Loucy (cell line): ENCODE data around the gene ITGB8.

ENCODE experiments used
- H2AFZ ChIP-seq: fragments of 200-600 bp; sonication (generic); 2 replicates; pipeline ENCODE4 v1.6.0; 2016; ENCODE audit warnings: antibody characterized with exemption, mild to moderate bottlenecking, low read length, moderate library complexity
- H3F3A ChIP-seq: fragments of 200-600 bp; 2 replicates; pipeline ENCODE4 v1.6.0; 2016; ENCODE audit warnings: antibody characterized with exemption, low read depth, mild to moderate bottlenecking
- H3K27me3 ChIP-seq: fragments of 200-600 bp; sonication (generic); 2 replicates; pipeline ENCODE4 v1.6.1; 2014; ENCODE audit warnings: low read length, mild to moderate bottlenecking; ENCODE audit not compliant: insufficient read depth, poor library complexity, severe bottlenecking
- H3K36me3 ChIP-seq: fragments of 200-600 bp; sonication (generic); 2 replicates; pipeline ENCODE4 v1.6.1; 2016; ENCODE audit warnings: low read length; ENCODE audit not compliant: insufficient read depth
- H3K4me1 ChIP-seq: fragments of 200-600 bp; sonication (generic); 2 replicates; pipeline ENCODE4 v1.5.1; 2014; ENCODE audit warnings: low read length, mild to moderate bottlenecking; ENCODE audit not compliant: insufficient read depth, poor library complexity, severe bottlenecking
- H3K4me2 ChIP-seq: fragments of 200-600 bp; sonication (generic); 2 replicates; pipeline ENCODE4 v1.6.0; 2014; ENCODE audit warnings: antibody characterized with exemption, low read length, low read depth, mild to moderate bottlenecking; ENCODE audit not compliant: poor library complexity, severe bottlenecking
- H3K4me3 ChIP-seq: fragments of 200-600 bp; sonication (generic); 2 replicates; pipeline ENCODE4 v1.5.1; 2014; ENCODE audit warnings: low read length, mild to moderate bottlenecking, mixed read lengths; ENCODE audit not compliant: poor library complexity, severe bottlenecking
- H3K79me2 ChIP-seq: fragments of 200-600 bp; sonication (generic); 2 replicates; pipeline ENCODE4 v1.6.1; 2014; ENCODE audit warnings: low read length; ENCODE audit not compliant: insufficient read depth
- H3K9ac ChIP-seq: fragments of 200-600 bp; sonication (generic); 2 replicates; pipeline ENCODE4 v1.6.0; 2014; ENCODE audit warnings: mild to moderate bottlenecking, low read depth, low read length, moderate library complexity; ENCODE audit not compliant: poor library complexity, severe bottlenecking
- H3K9me2 ChIP-seq: fragments of 200-600 bp; sonication (generic); replicated peaks from 2 replicates; pipeline ENCODE4 v1.6.1; 2016; ENCODE audit warnings: low read depth, low read length, mixed read lengths
- H3K9me3 ChIP-seq: fragments of 200-600 bp; sonication (generic); 2 replicates; pipeline ENCODE4 v1.6.1; 2014; ENCODE audit warnings: mild to moderate bottlenecking, antibody characterized with exemption, low read length, low read depth; ENCODE audit not compliant: insufficient read depth
- H4K20me1 ChIP-seq: fragments of 200-600 bp; sonication (generic); 2 replicates; pipeline ENCODE4 v1.6.0; 2014; ENCODE audit warnings: antibody characterized with exemption, low read length, mild to moderate bottlenecking; ENCODE audit not compliant: insufficient read depth, poor library complexity, severe bottlenecking
- EZH2phosphoT487 ChIP-seq: fragments of 200-600 bp; IDR thresholded peaks from 2 replicates; pipeline ENCODE4 v1.6.1; 2018; ENCODE audit warnings: antibody characterized with exemption, mild to moderate bottlenecking, moderate library complexity, borderline replicate concordance
- TF ChIP-seq, protein P1 (sequence below): fragments of 200-600 bp; sonication (generic); conservative IDR thresholded peaks from 2 replicates; pipeline ENCODE4 v1.5.1; 2014; ENCODE audit warnings: mild to moderate bottlenecking, antibody characterized with exemption, low read length

Gene ITGB8

DNA sequence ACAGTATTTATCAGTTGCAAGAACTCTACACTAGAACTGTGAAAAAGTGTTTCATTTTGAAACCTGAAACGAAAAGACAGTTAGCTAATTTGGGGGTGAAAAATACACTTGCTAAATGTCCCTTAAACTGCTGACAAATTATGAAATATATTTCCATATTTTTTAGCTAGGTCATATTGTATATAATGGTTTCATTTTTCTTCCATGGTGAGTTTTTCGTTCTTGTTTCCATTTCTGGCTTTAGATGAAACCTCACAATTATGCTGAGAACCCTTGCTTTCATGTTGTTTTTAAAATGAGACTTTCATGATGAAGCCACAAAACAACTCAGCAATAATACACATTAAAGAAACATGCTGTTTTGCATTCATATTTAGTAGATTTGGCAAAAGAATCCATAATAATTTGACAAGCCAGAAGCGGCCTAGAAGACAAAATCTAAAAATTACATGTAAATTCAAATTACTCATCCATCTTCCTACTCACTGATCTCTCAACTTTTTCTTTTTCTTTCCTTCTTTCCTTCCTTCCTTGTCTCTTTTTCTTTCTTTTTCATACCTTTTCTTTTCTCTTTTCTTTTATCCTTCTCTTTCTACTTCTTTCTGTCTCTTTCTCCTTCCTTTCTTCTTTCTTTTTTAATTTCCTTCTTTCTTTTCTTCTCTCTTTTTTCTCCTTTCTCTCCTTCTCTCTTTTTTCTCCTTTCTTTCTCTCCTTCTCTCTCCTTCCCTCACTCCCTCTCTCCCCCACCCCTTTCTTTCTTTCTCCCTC is 46.5 kb upstream of the ITGB8 start:
- Histone ChIP-seq H2AFZ (peak overlapping the region; percentile 13; the same call in 1 of the 2 replicates), H3K27me3 (no peaks in the 10 kb centered on the region), H3K9me3 (no peaks in the 10 kb centered on the region), H3F3A (no peaks in the 10 kb centered on the region), H3K9me2 (no peaks in the 10 kb centered on the region), H3K4me2 (no peak overlapping the region), H3K36me3 (no peaks in the 10 kb centered on the region), H3K4me3 (no peak overlapping the region), H3K4me1 (no peaks in the 10 kb centered on the region), H3K79me2 (no peaks in the 10 kb centered on the region), H3K9ac (no peak overlapping the region), H4K20me1 (no peaks in the 10 kb centered on the region)
- no peak for TF ChIP-seq EZH2phosphoT487
- TF ChIP-seq, protein P1, sequence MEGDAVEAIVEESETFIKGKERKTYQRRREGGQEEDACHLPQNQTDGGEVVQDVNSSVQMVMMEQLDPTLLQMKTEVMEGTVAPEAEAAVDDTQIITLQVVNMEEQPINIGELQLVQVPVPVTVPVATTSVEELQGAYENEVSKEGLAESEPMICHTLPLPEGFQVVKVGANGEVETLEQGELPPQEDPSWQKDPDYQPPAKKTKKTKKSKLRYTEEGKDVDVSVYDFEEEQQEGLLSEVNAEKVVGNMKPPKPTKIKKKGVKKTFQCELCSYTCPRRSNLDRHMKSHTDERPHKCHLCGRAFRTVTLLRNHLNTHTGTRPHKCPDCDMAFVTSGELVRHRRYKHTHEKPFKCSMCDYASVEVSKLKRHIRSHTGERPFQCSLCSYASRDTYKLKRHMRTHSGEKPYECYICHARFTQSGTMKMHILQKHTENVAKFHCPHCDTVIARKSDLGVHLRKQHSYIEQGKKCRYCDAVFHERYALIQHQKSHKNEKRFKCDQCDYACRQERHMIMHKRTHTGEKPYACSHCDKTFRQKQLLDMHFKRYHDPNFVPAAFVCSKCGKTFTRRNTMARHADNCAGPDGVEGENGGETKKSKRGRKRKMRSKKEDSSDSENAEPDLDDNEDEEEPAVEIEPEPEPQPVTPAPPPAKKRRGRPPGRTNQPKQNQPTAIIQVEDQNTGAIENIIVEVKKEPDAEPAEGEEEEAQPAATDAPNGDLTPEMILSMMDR = no peak

DNA sequence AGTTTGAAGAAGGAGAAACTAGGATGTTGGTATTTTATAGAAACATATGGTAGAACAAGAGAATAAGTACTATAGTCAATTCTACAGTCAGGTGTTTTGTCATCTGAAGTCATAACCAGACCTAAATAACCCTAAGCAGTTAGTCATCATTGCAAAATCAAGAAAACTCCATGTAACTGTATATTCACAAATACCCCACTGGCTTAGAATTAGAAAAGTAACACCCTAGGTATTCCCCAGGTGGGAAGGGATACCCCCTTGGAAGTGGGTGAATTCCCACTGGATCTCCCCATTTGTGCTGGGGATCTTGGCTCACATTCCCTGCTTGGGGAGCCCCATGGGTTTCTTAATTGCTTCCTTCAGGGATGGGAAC is 45.9 kb upstream of the ITGB8 start:
- Histone ChIP-seq H3K27me3 (no peaks in the 10 kb centered on the region), H3K4me3 (no peak overlapping the region), H3K9me3 (no peaks in the 10 kb centered on the region), H2AFZ (no peak overlapping the region; the same call in 1 of the 2 replicates), H3K4me2 (no peak overlapping the region), H3K79me2 (no peaks in the 10 kb centered on the region), H3K9me2 (no peaks in the 10 kb centered on the region), H3K9ac (no peak overlapping the region), H3K36me3 (no peaks in the 10 kb centered on the region), H4K20me1 (no peaks in the 10 kb centered on the region), H3K4me1 (no peaks in the 10 kb centered on the region), H3F3A (no peaks in the 10 kb centered on the region)
- no peak for TF ChIP-seq EZH2phosphoT487
- TF ChIP-seq, protein P1 = no peak

DNA sequence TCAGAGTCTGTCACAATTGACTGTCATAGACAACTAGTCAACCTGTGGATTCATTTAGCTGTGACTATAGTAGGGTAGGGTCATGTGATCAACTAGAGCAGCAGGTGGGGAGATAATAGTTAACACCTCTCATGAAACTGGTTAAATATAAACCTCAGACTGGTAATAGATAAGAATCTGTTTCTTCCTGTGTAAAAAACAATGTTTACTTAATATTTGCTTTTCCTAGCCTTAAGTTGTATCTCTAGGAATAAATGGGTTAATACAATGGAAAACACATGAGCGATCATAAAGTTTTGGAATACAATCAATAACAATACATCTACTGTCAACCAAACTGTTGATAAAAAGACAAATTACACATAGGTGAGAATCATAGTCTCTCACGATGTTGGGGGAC is 43.4 kb upstream of the ITGB8 start:
- no peaks in the 10 kb centered on the region for H3K4me1 ChIP-seq

More for the DNA sequence above, 43.4 kb upstream of the ITGB8 start:
- no peaks in the 10 kb centered on the region for H3K9me3 ChIP-seq
- TF ChIP-seq, protein P1 = no peak
- no peak overlapping the region for H3K9ac ChIP-seq
- H3K79me2 ChIP-seq = no peaks in the 10 kb centered on the region
- H3K36me3 ChIP-seq = no peaks in the 10 kb centered on the region
- H3K4me3 ChIP-seq = no peak overlapping the region
- H3K27me3 ChIP-seq = no peaks in the 10 kb centered on the region
- no peaks in the 10 kb centered on the region for H3K9me2 ChIP-seq
- H3K4me2 ChIP-seq = no peak overlapping the region
- H3F3A ChIP-seq = no peaks in the 10 kb centered on the region
- H2AFZ ChIP-seq = no peak overlapping the region
- H4K20me1 ChIP-seq = no peaks in the 10 kb centered on the region
